ENCODE data around the gene EIF3I. TPM values are rescaled to one million over a fixed set of nuclear protein-coding genes. Genes with fewer than 3 reads are reported as not detected.

Gene EIF3I
- total RNA-seq, 1 experiment from 2014 or later, result 222 TPM

- Histone ChIP-seq H2BK20ac (ENCODE audit: low read depth, low read length, poor library complexity, severe bottlenecking) (no peak overlapping the region), H3T11ph (ENCODE audit: low read length) (no peak overlapping the region), H3K27ac (ENCODE audit: insufficient read length, low read depth, low read length) (no peak overlapping the region), H4K20me1 (ENCODE audit: control insufficient read depth, insufficient read depth, insufficient read length) (no peaks in the 10 kb centered on the region), H2BK15ac (ENCODE audit: low read depth, low read length) (no peak overlapping the region), H4K8ac (replicated peaks; ENCODE audit: insufficient read length, low read depth, low read length) (no peak overlapping the region), H3K4ac (ENCODE audit: low read depth, low read length) (no peak overlapping the region), H3K23ac (ENCODE audit: insufficient read length, low read depth, low read length) (no peak overlapping the region), H3K23me2 (ENCODE audit: insufficient read length, low read depth, low read length, poor library complexity, severe bottlenecking) (peaks cover 12% of the 10 kb centered on the region), H3K56ac (ENCODE audit: insufficient read length, low read depth, low read length) (no peak overlapping the region), H3K79me1 (ENCODE audit: insufficient read depth, low read depth, low read length, poor library complexity, severe bottlenecking) (no peaks in the 10 kb centered on the region), H3K18ac (ENCODE audit: insufficient read length, low read depth, low read length) (no peak overlapping the region), H3K14ac (ENCODE audit: insufficient read depth, low read length) (no peak overlapping the region), H3K9me3 (ENCODE audit: control insufficient read depth, low read depth, low read length) (no peaks in the 10 kb centered on the region), H2AFZ (ENCODE audit: low read length) (no peak overlapping the region), H2BK120ac (ENCODE audit: low read depth, low read length, poor library complexity, severe bottlenecking) (no peak overlapping the region), H2AK5ac (ENCODE audit: insufficient read length, low read length) (no peak overlapping the region), H2BK12ac (ENCODE audit: insufficient read length, low read depth, low read length) (no peak overlapping the region), H4K5ac (ENCODE audit: insufficient read length, low read depth, low read length) (no peak overlapping the region), H4K91ac (ENCODE audit: insufficient read length, low read depth, low read length) (no peak overlapping the region), H3K79me2 (ENCODE audit: insufficient read depth, low read length) (no peaks in the 10 kb centered on the region), H3K9ac (ENCODE audit: extremely low read depth, insufficient read length, low read length) (no peak overlapping the region), H3K4me2 (ENCODE audit: insufficient read depth, insufficient read length, low read length) (peak overlapping the region; percentile 71), H3K4me1 (ENCODE audit: insufficient read depth, low read length) (peaks cover 6% of the 10 kb centered on the region; the same call in 1 of the 2 replicates), H2BK5ac (ENCODE audit: insufficient read length, low read length) (no peak overlapping the region), H3K27me3 (ENCODE audit: insufficient read depth, low read length) (no peaks in the 10 kb centered on the region)
- Mint-ChIP-seq H3K4me3 (peak overlapping the region; percentile 61 to 81), H3K27me3 (ENCODE audit: low read depth) (no peaks in the 10 kb centered on the region; the same call in 1 of the 2 replicates), H3K36me3 (ENCODE audit: insufficient read depth in 1 of 3, low read depth in 3 of 3) (peaks cover 4 to 9% (median 5%) of the 10 kb centered on the region in 3 experiments; a peak in 5 of 7 replicates), H3K4me1 (peaks cover 31 to 42% of the 10 kb centered on the region in 2 experiments), H3K27ac (peak overlapping the region; percentile 65 to 95 (median 92)), H3K9me3 (no peaks in the 10 kb centered on the region)
- peak; percentile 97 for DNase-seq
- TF ChIP-seq CTCF (conservative IDR thresholded peaks at IDR 0.05), result no peak; the same call in 2 of the 3 replicates
- no CpG with 5 or more reads among the region's 10 CpGs for WGBS (ENCODE audit: extremely low coverage, insufficient read length, low lambda C conversion rate)
Measured at GRCh38 chr1:32273391-32274208, 51.4 kb downstream of the EIF3I start.

All from H9 (cell line).